H1 (cell line): ENCODE data around the gene LRP2BP. TPM values are rescaled to one million over a fixed set of nuclear protein-coding genes. Genes with fewer than 3 reads are reported as not detected.

Experiments
- CTCF ChIA-PET: fragments of 300-600 bp; sonication (Branson Sonifier 250); formaldehyde crosslinking; loops from one replicate; lab custom pipeline; 2021; ENCODE audit not compliant: partially characterized antibody; lab: Charles Lee
- POLR2A ChIA-PET: fragments of 300-600 bp; sonication (Branson Sonifier 250); formaldehyde crosslinking; loops from one replicate; lab custom pipeline; 2021; ENCODE audit warnings: inconsistent platforms; ENCODE audit not compliant: partially characterized antibody; lab: Charles Lee
- DNase-seq, 2 experiments: peaks; one replicate each; pipeline versions ENCODE4 v3.0.0 to v3.0.0-alpha.2; 2010 to 2022; ENCODE audit warnings: low spot score in 2 of 2, low read depth in 1 of 2, mixed read lengths in 1 of 2
- FAIRE-seq: peaks from 2 replicates; lab custom pipeline; 2011; peaks lifted over from hg19 to GRCh38; lab: Jason Lieb, UNC
- H2AFZ ChIP-seq: 2 replicates; pipeline ENCODE4 v1.8.1; 2012; ENCODE audit warnings: low read length, inconsistent platforms
- H2AK5ac ChIP-seq: 2 replicates; pipeline ENCODE4 v1.6.1; 2013; ENCODE audit warnings: low read depth, low read length
- H2BK120ac ChIP-seq: replicated peaks from 2 replicates; pipeline ENCODE3; 2013; ENCODE audit warnings: low read depth, low read length, inconsistent platforms
- H2BK12ac ChIP-seq: 2 replicates; pipeline ENCODE4 v1.6.1; 2013; ENCODE audit warnings: low read depth, low read length
- H2BK15ac ChIP-seq: 2 replicates; pipeline ENCODE4 v1.6.1; 2013; ENCODE audit warnings: low read length
- H2BK20ac ChIP-seq: 2 replicates; pipeline ENCODE4 v1.6.1; 2013; ENCODE audit warnings: low read length
- H2BK5ac ChIP-seq: 2 replicates; pipeline ENCODE4 v1.6.1; 2013; ENCODE audit warnings: low read depth, low read length
- H3K14ac ChIP-seq: 2 replicates; pipeline ENCODE4 v1.6.1; 2013; ENCODE audit warnings: inconsistent platforms; ENCODE audit not compliant: insufficient read length
- H3K18ac ChIP-seq: 2 replicates; pipeline ENCODE4 v1.6.1; 2013; ENCODE audit warnings: low read length; ENCODE audit errors: extremely low read depth
- H3K23ac ChIP-seq: 2 replicates; pipeline ENCODE4 v1.6.1; 2013; ENCODE audit warnings: inconsistent platforms; ENCODE audit not compliant: insufficient read length
- H3K23me2 ChIP-seq: 2 replicates; pipeline ENCODE4 v1.6.1; 2013; ENCODE audit warnings: low read depth, low read length
- H3K27ac ChIP-seq: 2 replicates; pipeline ENCODE4 v1.6.1; 2011; ENCODE audit warnings: low read depth, low read length, inconsistent platforms
- H3K27me3 ChIP-seq, 4 experiments: replicated peaks in 1 of 4; 1 replicate in 1 of 4; 2 replicates in 3 of 4; pipeline versions ENCODE4 v1.6.1 to v1.8.1; 2011 to 2013; ENCODE audit warnings: low read length in 3 of 4, mild to moderate bottlenecking in 3 of 4, inconsistent platforms in 2 of 4, mixed read lengths in 2 of 4, moderate library complexity in 1 of 4; ENCODE audit not compliant: control insufficient read depth in 3 of 4, insufficient read depth in 3 of 4; ENCODE audit errors: extremely low read depth in 1 of 4
- H3K36me3 ChIP-seq, 4 experiments: 2 replicates each; pipeline versions ENCODE4 v1.6.1 to v1.8.1; 2011 to 2013; ENCODE audit warnings: mild to moderate bottlenecking in 4 of 4, low read length in 3 of 4, moderate library complexity in 2 of 4, control low read depth in 1 of 4, inconsistent platforms in 1 of 4; ENCODE audit not compliant: insufficient read depth in 4 of 4, control insufficient read depth in 2 of 4
- H3K4ac ChIP-seq: replicated peaks from 2 replicates; pipeline ENCODE3; 2013; ENCODE audit warnings: low read length, low read depth, mixed read lengths, inconsistent platforms; ENCODE audit not compliant: insufficient read length
- H3K4me1 ChIP-seq, 4 experiments: replicated peaks in 1 of 4; 1 replicate in 1 of 4; 2 replicates in 3 of 4; pipeline versions ENCODE4 v1.6.1 to v1.8.1; 2011 to 2013; ENCODE audit warnings: low read length in 3 of 4, inconsistent platforms in 2 of 4, mixed read lengths in 1 of 4; ENCODE audit not compliant: insufficient read depth in 4 of 4, control insufficient read depth in 3 of 4
- H3K4me2 ChIP-seq, 2 experiments: 2 replicates each; pipeline versions ENCODE4 v1.6.1 to v1.8.1; 2011 to 2013; ENCODE audit warnings: low read depth in 2 of 2, low read length in 2 of 2, control low read depth in 1 of 2, inconsistent platforms in 1 of 2, mild to moderate bottlenecking in 1 of 2; ENCODE audit not compliant: insufficient read depth in 1 of 2
- H3K4me3 ChIP-seq, 4 experiments: fragments of 200-600, 300-600 bp in 1 of 4; sonication (generic), shearing (Covaris generic), sonication (Bioruptor Twin) in 1 of 4; 2 replicates each; pipeline versions ENCODE4 v1.5.1 to v1.8.1; 2011 to 2016; ENCODE audit warnings: low read length in 4 of 4, low read depth in 3 of 4, control low read depth in 2 of 4, inconsistent platforms in 2 of 4, mild to moderate bottlenecking in 2 of 4, mixed read lengths in 1 of 4, moderate library complexity in 1 of 4; ENCODE audit not compliant: insufficient read depth in 2 of 4; ENCODE audit errors: extremely low read depth in 1 of 4
- H3K56ac ChIP-seq: replicated peaks from 2 replicates; pipeline ENCODE3; 2013; ENCODE audit warnings: low read depth, mild to moderate bottlenecking, mixed read lengths, low read length, inconsistent platforms; ENCODE audit not compliant: insufficient read length
- H3K79me1 ChIP-seq: 2 replicates; pipeline ENCODE4 v1.6.1; 2013; ENCODE audit warnings: low read depth, low read length, control low read depth
- H3K79me2 ChIP-seq, 2 experiments: 2 replicates each; pipeline versions ENCODE4 v1.6.1 to v1.8.1; 2012 to 2013; ENCODE audit warnings: low read length in 2 of 2, mild to moderate bottlenecking in 2 of 2, inconsistent platforms in 1 of 2; ENCODE audit not compliant: insufficient read depth in 2 of 2, control insufficient read depth in 1 of 2
- H3K9ac ChIP-seq, 4 experiments: replicated peaks in 1 of 4; 1 replicate in 1 of 4; 2 replicates in 3 of 4; pipeline versions ENCODE4 v1.6.1 to v1.8.1; 2011 to 2013; ENCODE audit warnings: low read depth in 3 of 4, low read length in 3 of 4, control low read depth in 2 of 4, mild to moderate bottlenecking in 2 of 4, moderate library complexity in 2 of 4, inconsistent platforms in 1 of 4; ENCODE audit errors: extremely low read depth in 1 of 4
- H3K9me3 ChIP-seq, 2 experiments: 2 replicates each; pipeline versions ENCODE4 v1.6.1 to v1.8.1; 2012 to 2013; ENCODE audit warnings: mild to moderate bottlenecking in 2 of 2, moderate library complexity in 2 of 2, control low read depth in 1 of 2, inconsistent platforms in 1 of 2, low read depth in 1 of 2, low read length in 1 of 2, mixed read lengths in 1 of 2; ENCODE audit not compliant: insufficient read depth in 2 of 2
- H4K20me1 ChIP-seq, 2 experiments: replicated peaks in 1 of 2; 2 replicates each; pipeline versions ENCODE3 to v1.8.1; 2011 to 2013; ENCODE audit warnings: inconsistent platforms in 2 of 2, low read length in 2 of 2, mild to moderate bottlenecking in 1 of 2; ENCODE audit not compliant: insufficient read depth in 2 of 2, control insufficient read depth in 1 of 2
- H4K5ac ChIP-seq: 2 replicates; pipeline ENCODE4 v1.6.1; 2013; ENCODE audit warnings: low read length, low read depth, mixed read lengths, inconsistent platforms; ENCODE audit not compliant: insufficient read length
- H4K8ac ChIP-seq: 2 replicates; pipeline ENCODE4 v1.8.0; 2013; ENCODE audit warnings: mild to moderate bottlenecking, moderate library complexity, low read length, inconsistent platforms; ENCODE audit not compliant: insufficient read depth; ENCODE audit errors: extremely low read depth
- H4K91ac ChIP-seq: replicated peaks from 2 replicates; pipeline ENCODE3; 2013; ENCODE audit warnings: low read length, mixed read lengths, inconsistent platforms; ENCODE audit not compliant: insufficient read length
- BACH1 ChIP-seq: IDR thresholded peaks from 2 replicates; pipeline ENCODE4 v1.6.1; 2012; ENCODE audit warnings: low read length, improper control_type of control experiment
- CHD1 ChIP-seq: IDR thresholded peaks from 2 replicates; pipeline ENCODE4 v1.6.1; 2012; ENCODE audit warnings: low read depth, low read length, improper control_type of control experiment
- CTBP2 ChIP-seq: IDR thresholded peaks from 2 replicates; pipeline ENCODE4 v1.7.0; 2011; ENCODE audit warnings: borderline replicate concordance, mild to moderate bottlenecking, moderate library complexity, mixed read lengths, low read length; ENCODE audit not compliant: insufficient read depth, insufficient read length
- E2F6 ChIP-seq: IDR thresholded peaks from 2 replicates; pipeline ENCODE4 v1.6.1; 2012; ENCODE audit warnings: inconsistent platforms
- EZH2 ChIP-seq: fragments of 200-600 bp; sonication (generic); IDR thresholded peaks from 2 replicates; pipeline ENCODE4 v1.7.1; 2012; ENCODE audit warnings: low read depth, mild to moderate bottlenecking, moderate library complexity, low read length, inconsistent platforms; ENCODE audit not compliant: severe bottlenecking
- HDAC6 ChIP-seq: IDR thresholded peaks from one replicate; pipeline ENCODE4 v1.7.1; 2012; ENCODE audit warnings: low read depth, mild to moderate bottlenecking, inconsistent platforms, low read length, moderate library complexity
- NRF1 ChIP-seq: IDR thresholded peaks from 2 replicates; pipeline ENCODE4 v1.6.1; 2011; ENCODE audit warnings: mild to moderate bottlenecking, low read depth, low read length, improper control_type of control experiment
- POLR2A ChIP-seq, 2 experiments: IDR thresholded peaks; 1 replicate in 1 of 2; 2 replicates in 1 of 2; pipeline ENCODE4 v1.6.1; 2011; ENCODE audit warnings: low read depth in 2 of 2, low read length in 2 of 2, mild to moderate bottlenecking in 2 of 2; ENCODE audit errors: control extremely low read depth in 1 of 2
- RXRA ChIP-seq: IDR thresholded peaks from 2 replicates; pipeline ENCODE4 v1.6.1; 2011; ENCODE audit warnings: low read depth, mild to moderate bottlenecking, low read length, moderate library complexity; ENCODE audit not compliant: insufficient read depth
- SAP30 ChIP-seq: fragments of 300-600 bp; sonication (generic); IDR thresholded peaks from 2 replicates; pipeline ENCODE4 v1.7.1; 2012; ENCODE audit warnings: low read length, moderate library complexity, mild to moderate bottlenecking, inconsistent platforms; ENCODE audit not compliant: insufficient read depth, insufficient replicate concordance
- SIRT6 ChIP-seq: IDR thresholded peaks from one replicate; pipeline ENCODE4 v1.7.1; 2012; ENCODE audit warnings: low read length, inconsistent platforms
- SIX5 ChIP-seq: IDR thresholded peaks from 2 replicates; pipeline ENCODE4 v1.6.1; 2011; ENCODE audit warnings: mild to moderate bottlenecking, low read depth, low read length
- SP2 ChIP-seq: IDR thresholded peaks from 2 replicates; pipeline ENCODE4 v1.6.1; 2012; ENCODE audit warnings: mild to moderate bottlenecking, low read length, inconsistent platforms
- TAF7 ChIP-seq: optimal IDR thresholded peaks from 2 replicates; pipeline ENCODE3; 2011; ENCODE audit warnings: low read depth, mild to moderate bottlenecking, inconsistent platforms, low read length, moderate library complexity, borderline replicate concordance
- ZNF274 ChIP-seq: IDR thresholded peaks from 2 replicates; pipeline ENCODE4 v1.7.0; 2012; ENCODE audit warnings: low read length, borderline replicate concordance; ENCODE audit errors: extremely low read depth
- WGBS, 2 experiments: shearing (Covaris generic) in 1 of 2; methylation state at CpG; one replicate each; pipeline versions ENCODE4 v1.1.6 to v1.1.7; 2013 to 2015; ENCODE audit warnings: low lambda C conversion rate in 2 of 2, mixed read lengths in 2 of 2, inconsistent platforms in 1 of 2, low coverage in 1 of 2, missing lambda C conversion rate in 1 of 2; ENCODE audit not compliant: insufficient replicate concordance in 2 of 2, insufficient coverage in 1 of 2, insufficient read length in 1 of 2; ENCODE audit errors: extremely low coverage in 1 of 2, missing lambda C conversion rate in 1 of 2; 5-methylcytosine and 5-hydroxymethylcytosine counted together
- polyA plus RNA-seq, 7 experiments: library from polyadenylated mRNA; depleted of rRNA in 3 of 7; stranded (reverse) in 5 of 7; unstranded in 2 of 7; fragments of >200 nt in 5 of 7; fragments of 200-250 nt in 2 of 7; gene quantifications; 1 replicate in 5 of 7; 2 replicates in 1 of 7; 4 replicates in 1 of 7; pipeline versions ENCODE4 v1.2.1 to v1.2.3, GENCODE V29; 2011 to 2013; ENCODE audit warnings: missing spikeins in 2 of 7, mixed read lengths in 2 of 7
- total RNA-seq: library from RNA; stranded (reverse); fragmentation: NEBNext Ultra II Directional; extraction: Animal tissue kit (Norgen Biotek cat#: 25700); gene quantifications from 2 replicates; pipeline ENCODE4 v1.2.1, GENCODE V29; 2021

The LRP2BP gene
- total and polyA plus RNA-seq, 2 of the 8 experiments (the other 6 are each of a cell fraction or from before 2014, with no cell fraction given), result 0.12 to 0.30 TPM

- no peaks in the 10 kb centered on the region for H3K9me3 ChIP-seq
- no peak overlapping the region for H3K23ac ChIP-seq
- H2BK12ac ChIP-seq, result no peak overlapping the region
- no peak overlapping the region for H2BK15ac ChIP-seq
- H4K8ac ChIP-seq, result no peak overlapping the region
- no peak overlapping the region for H3K18ac ChIP-seq
- no peak overlapping the region for H3K27ac ChIP-seq
- peaks cover 0 to 4% (median 2%) of the 10 kb centered on the region in 4 experiments; a peak in 3 of 7 replicates for H3K4me1 ChIP-seq
- H2BK20ac ChIP-seq, result no peak overlapping the region
- peaks cover 4 to 5% of the 10 kb centered on the region in 2 experiments; a peak in 2 of 4 replicates for H3K79me2 ChIP-seq
- H2AFZ ChIP-seq, result no peak overlapping the region
- H2BK120ac ChIP-seq, result no peak overlapping the region
- H3K9ac ChIP-seq, result no peak overlapping the region
- H3K27me3 ChIP-seq, result no peaks in the 10 kb centered on the region
- H3K4ac ChIP-seq, result no peak overlapping the region
- peaks cover 9% of the 10 kb centered on the region for H3K23me2 ChIP-seq
- H4K5ac ChIP-seq, result no peak overlapping the region
- WGBS, 2 experiments, result 77% methylated on average over 5 of the region's 5 CpGs; no CpG with 5 or more reads in 1 of the 2 experiments
- H3K79me1 ChIP-seq, result no peaks in the 10 kb centered on the region
- H2AK5ac ChIP-seq, result no peak overlapping the region
- H3K56ac ChIP-seq, result no peak overlapping the region
- H4K91ac ChIP-seq, result no peak overlapping the region
- H3K4me2 ChIP-seq, result no peak overlapping the region
- no peaks in the 10 kb centered on the region for H3K36me3 ChIP-seq
- no peaks in the 10 kb centered on the region for H4K20me1 ChIP-seq
- ChIA-PET POLR2A (no interaction called here), CTCF (interaction anchor here (0.6 to 2.4 kb wide), 2 partner anchors 18 to 294 kb away, joined by 3 to 10 read pairs; no protein-coding TSS in a partner anchor)
- H3K14ac ChIP-seq, result no peak overlapping the region
- H3K4me3 ChIP-seq, result no peak overlapping the region
- DNase-seq, result no peak
- H2BK5ac ChIP-seq, result no peak overlapping the region
- no peak for FAIRE-seq
- no peak for TF ChIP-seq ZNF274
- no peak for TF ChIP-seq SP2
- no peak for TF ChIP-seq CTBP2
- TF ChIP-seq CHD1, result no peak
- TF ChIP-seq BACH1, result no peak
- no peak for TF ChIP-seq SIRT6
- TF ChIP-seq NRF1, result no peak
- no peak for TF ChIP-seq TAF7
- TF ChIP-seq EZH2, result no peak
- no peak for TF ChIP-seq SAP30
- TF ChIP-seq RXRA, result no peak
- TF ChIP-seq POLR2A (IDR thresholded peaks at IDR 0.05; ENCODE audit: control extremely low read depth in 1 of 2, low read depth in 2 of 2, low read length in 2 of 2), result no peak
- no peak for TF ChIP-seq HDAC6
- no peak for TF ChIP-seq E2F6
- no peak for TF ChIP-seq SIX5
These were observed 33.9 kb upstream of the LRP2BP start for GRCh38 chr4:185429660-185430059.
